HG03521 (cell line): ENCODE measurements around the gene CFDP1.
"Not testable (repeated sequence)": the region's sequence is repeated elsewhere in the genome, so short reads cannot be mapped to it uniquely, and the experiment has no call there.

Experiments
- ATAC-seq: cut with Tn5 transposase; IDR thresholded peaks from one replicate; pipeline ENCODE4 v1.9.1; 2021; ENCODE audit warnings: mild to moderate bottlenecking, moderate library complexity; ENCODE audit not compliant: unreplicated experiment

CFDP1 gene

GRCh38 chr16:75301804-75302203 is 131.5 kb downstream of the CFDP1 start:
- ATAC-seq = no peak

- no peak for ATAC-seq
Measured at GRCh38 chr16:75298267-75298666, 135.0 kb downstream of the CFDP1 start.

GRCh38 chr16:75296606-75297005 is 136.7 kb downstream of the CFDP1 start:
- ATAC-seq = no peak

GRCh38 chr16:75294773-75295459 is 138.4 kb downstream of the CFDP1 start:
- ATAC-seq = no peak

- ATAC-seq = no peak
Measured at GRCh38 chr16:75293772-75294171, 139.5 kb downstream of the CFDP1 start.

- ATAC-seq = no peak
Measured at GRCh38 chr16:75293173-75293572, 140.1 kb downstream of the CFDP1 start.

GRCh38 chr16:75292691-75293090 is 140.6 kb downstream of the CFDP1 start:
- ATAC-seq = no peak

GRCh38 chr16:75289189-75289588 is 144.1 kb downstream of the CFDP1 start:
- no peak for ATAC-seq

GRCh38 chr16:75288596-75289120 is 144.6 kb downstream of the CFDP1 start:
- ATAC-seq = no peak

- ATAC-seq = no peak
Measured at GRCh38 chr16:75288181-75288580, 145.1 kb downstream of the CFDP1 start.

GRCh38 chr16:75287708-75288107 is 145.6 kb downstream of the CFDP1 start:
- ATAC-seq = no peak

- ATAC-seq = no peak
Measured at GRCh38 chr16:75286389-75286788, 146.9 kb downstream of the CFDP1 start.

- ATAC-seq = no peak
Measured at GRCh38 chr16:75282466-75283281, 150.6 kb downstream of the CFDP1 start.

- no peak for ATAC-seq
Measured at GRCh38 chr16:75281826-75282225, 151.5 kb downstream of the CFDP1 start.

- not testable (repeated sequence) for ATAC-seq
Measured at GRCh38 chr16:75281009-75281408, 152.3 kb downstream of the CFDP1 start.

- ATAC-seq = no peak
Measured at GRCh38 chr16:75280331-75280804, 152.9 kb downstream of the CFDP1 start.

GRCh38 chr16:75279305-75279704 is 154.0 kb downstream of the CFDP1 start:
- ATAC-seq = no peak

- ATAC-seq = no peak
Measured at GRCh38 chr16:75273054-75273925, 160.0 kb downstream of the CFDP1 start.

- not testable (repeated sequence) for ATAC-seq
Measured at GRCh38 chr16:75272629-75273028, 160.7 kb downstream of the CFDP1 start.

GRCh38 chr16:75272097-75272551 is 161.2 kb downstream of the CFDP1 start:
- ATAC-seq = no peak
